Inferior parietal cortex (tissue), 1 donor: Measurements from ENCODE around the gene MYH13.

Experiments used
- DNase-seq: peaks from one replicate; pipeline ENCODE4 v3.0.0-alpha.2; 2016; ENCODE audit errors: extremely low spot score

Gene MYH13

DNA sequence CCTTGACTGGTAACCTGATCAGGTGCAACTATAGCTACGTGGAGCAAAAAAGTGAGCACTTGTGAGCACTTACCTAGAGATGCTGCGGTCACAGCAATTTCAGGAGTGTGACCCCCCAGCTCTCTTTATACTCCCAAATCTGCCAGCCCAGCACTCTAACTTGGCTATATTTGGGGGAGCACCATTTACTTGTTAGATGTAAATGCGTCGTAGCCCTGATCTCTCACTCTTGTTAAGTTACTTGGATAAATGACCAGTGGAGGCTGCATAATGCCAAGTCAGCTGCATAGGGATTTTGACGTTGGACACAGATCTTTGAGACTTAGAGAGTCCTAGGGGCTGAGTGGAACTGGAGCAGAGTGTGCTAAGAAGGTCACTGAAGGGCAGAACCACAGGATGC, at the start of gene MYH13:
Gene MYH13 (minus strand): TSS at position 101 of the 400 bp plus-strand sequence. CDS start 8,476 bp downstream, outside the sequence.
- no peak for DNase-seq

GRCh38 chr17:10421900-10422542, 49.2 kb upstream of the MYH13 start, which contains the start of gene MYH8:
Gene MYH8 (minus strand): TSS chr17:10421950. CDS start chr17:10420227, 1,723 bp downstream.
- no peak for DNase-seq

- no peak for DNase-seq
Observed at GRCh38 chr17:10421211-10421610, 48.4 kb upstream of the MYH13 start.

- DNase-seq: no peak
Observed at GRCh38 chr17:10420811-10421210, 48.0 kb upstream of the MYH13 start.

- DNase-seq: no peak
Observed at GRCh38 chr17:10417431-10417830, 44.6 kb upstream of the MYH13 start.

DNA sequence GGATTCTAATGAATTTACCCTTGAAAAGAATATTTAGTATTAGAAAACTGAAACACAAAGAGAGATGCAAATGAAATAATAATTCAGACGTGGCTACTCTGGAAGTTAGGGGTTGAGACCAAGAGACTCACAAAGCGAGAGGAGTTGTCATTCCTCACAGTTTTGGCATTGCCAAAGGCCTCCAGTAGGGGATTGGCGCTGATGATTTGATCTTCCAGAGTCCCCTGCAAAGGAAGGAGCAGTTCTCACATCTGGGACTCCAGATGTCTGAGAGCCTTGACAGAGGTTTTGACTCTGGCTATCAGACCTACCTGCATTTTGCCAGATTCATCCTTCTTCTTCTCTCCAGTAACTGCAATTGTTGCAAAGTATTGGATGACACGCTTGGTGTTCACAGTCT, 42.4 kb upstream of the MYH13 start:
- DNase-seq: no peak

GRCh38 chr17:10403589-10403988, 30.8 kb upstream of the MYH13 start:
- no peak for DNase-seq

GRCh38 chr17:10398352-10398751, 25.5 kb upstream of the MYH13 start:
- DNase-seq: no peak

GRCh38 chr17:10396524-10397163, 23.8 kb upstream of the MYH13 start:
- DNase-seq: no peak

GRCh38 chr17:10394201-10394887, 21.5 kb upstream of the MYH13 start:
- no peak for DNase-seq

DNA sequence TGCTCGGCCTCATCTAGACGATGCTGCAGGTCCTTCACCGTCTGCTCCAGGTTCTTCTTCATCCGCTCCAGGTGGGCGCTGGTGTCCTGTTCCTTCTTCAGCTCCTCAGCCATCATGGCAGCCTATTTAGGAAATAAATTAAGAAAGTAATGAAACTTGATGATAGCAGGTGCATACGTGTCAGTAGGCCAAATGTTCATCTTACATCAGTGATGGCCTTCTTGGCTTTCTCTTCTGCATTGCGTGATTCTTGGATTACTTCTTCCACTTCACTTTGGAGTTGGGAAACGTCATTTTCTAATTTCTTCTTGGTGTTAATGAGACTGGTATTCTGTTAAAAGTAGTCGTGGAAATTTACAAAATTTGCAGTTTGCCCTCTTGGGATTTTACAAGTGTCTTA, 20.1 kb upstream of the MYH13 start:
- no peak for DNase-seq

GRCh38 chr17:10385871-10386270, 13.1 kb upstream of the MYH13 start:
- DNase-seq: no peak

DNA sequence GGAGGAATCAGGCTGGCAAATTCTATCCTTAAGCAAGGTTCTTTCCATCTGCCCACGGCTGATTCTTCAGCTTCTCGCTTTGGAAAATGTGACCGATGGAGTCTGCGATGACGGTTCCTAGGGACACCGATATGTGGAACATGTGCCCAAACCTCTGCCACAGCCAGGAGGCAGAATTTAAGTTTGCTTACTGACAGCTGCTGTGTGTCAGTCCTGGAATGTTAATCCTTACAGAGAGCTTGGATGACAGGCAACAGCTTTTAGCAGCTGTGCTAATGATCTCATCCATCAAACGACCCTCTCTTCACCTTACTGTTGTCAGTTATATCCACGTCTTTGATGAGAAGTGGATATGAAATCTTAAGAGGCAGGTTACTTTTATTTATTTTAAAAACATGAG, 11.4 kb upstream of the MYH13 start:
- no peak for DNase-seq

GRCh38 chr17:10380631-10381408, 8.0 kb upstream of the MYH13 start:
- peak; percentile 53 for DNase-seq

DNA sequence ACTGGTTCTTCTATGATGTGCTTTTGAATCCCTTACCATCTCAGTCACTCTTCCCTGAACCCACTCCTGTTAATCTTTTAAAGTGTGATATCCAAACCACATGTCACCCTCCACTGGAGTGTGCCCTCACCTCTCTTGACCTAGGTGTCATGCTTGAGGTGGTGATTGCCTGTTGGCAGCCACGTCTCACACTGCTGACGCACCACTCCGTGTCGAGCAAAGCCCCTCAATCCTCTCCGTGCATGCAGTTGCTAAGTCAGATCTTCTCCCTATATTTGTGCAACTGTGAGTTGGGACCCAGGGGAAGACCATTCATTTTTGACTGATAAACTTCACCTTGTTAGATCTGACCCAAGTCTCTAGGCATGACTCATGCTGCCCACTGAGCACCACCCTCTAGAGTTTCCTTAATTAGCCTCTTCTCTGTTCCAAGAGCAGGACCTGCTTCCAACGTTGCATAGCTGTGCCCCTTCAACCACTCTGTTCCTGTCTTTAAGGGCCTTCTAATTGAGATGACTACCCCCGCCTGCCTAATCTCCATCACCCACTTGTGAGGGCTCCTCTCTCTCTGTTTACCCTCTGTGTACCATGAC, 2.7 kb downstream of the MYH13 start:
- DNase-seq: no peak

DNA sequence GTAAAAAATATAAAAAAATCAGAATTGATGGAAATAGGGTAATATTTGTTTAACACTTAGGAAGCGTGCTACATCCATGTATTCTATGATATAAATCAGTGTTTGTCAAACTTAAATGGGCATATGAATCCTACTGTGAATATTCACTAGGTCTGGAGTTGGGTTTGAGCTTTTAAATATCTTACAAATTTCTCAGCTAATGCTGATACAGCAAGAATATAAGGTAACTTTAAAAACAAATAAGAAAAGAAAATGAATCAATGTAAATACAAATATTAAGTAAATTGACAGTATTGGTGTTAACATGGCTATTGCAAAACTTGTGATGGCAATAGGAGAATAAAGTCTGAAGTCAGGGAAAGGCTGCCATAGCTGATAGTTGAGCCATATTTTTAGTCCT, 3.6 kb downstream of the MYH13 start:
- no peak for DNase-seq

- no peak for DNase-seq
Observed at GRCh38 chr17:10368561-10368960, 4.2 kb downstream of the MYH13 start.

- no peak for DNase-seq
Observed at GRCh38 chr17:10360578-10360977, 12.2 kb downstream of the MYH13 start.

DNA sequence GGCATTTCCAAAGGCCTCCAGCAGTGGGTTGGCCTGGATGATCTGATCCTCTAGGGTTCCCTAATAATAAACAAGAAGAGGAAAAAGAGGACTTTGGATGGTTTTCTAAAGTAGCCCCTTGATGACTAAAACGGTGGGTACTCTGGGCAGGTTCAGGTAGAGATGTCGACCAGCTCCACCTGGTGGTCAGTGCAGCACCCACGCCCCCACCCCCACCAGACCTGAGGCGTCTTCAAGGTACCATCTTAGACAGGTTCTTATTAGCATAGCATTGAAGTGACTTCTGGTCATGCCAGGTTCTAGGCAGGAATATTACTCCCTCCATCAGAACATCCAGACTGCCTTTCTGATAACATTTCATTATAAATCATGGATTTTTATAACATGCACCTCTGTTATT, 15.0 kb downstream of the MYH13 start:
- DNase-seq: no peak

DNA sequence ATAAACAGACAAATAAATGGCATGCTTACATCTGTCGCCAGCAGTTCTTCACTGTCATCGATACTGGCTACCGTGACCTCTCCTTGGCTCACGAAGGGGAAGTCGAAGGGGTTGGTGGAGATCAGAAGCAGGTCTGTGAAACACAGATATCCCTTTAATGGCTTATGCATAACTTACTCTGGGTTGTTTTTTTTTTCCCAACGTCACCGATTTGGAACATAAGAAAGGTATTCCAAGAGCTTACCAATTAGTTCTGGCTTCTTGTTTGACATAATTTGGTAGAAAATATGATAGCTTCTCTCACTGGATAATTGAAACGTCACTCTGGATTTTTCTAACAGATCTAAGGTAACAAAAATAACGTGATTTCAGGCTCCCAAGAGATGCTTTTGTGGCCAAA, 18.2 kb downstream of the MYH13 start:
- no peak for DNase-seq

DNA sequence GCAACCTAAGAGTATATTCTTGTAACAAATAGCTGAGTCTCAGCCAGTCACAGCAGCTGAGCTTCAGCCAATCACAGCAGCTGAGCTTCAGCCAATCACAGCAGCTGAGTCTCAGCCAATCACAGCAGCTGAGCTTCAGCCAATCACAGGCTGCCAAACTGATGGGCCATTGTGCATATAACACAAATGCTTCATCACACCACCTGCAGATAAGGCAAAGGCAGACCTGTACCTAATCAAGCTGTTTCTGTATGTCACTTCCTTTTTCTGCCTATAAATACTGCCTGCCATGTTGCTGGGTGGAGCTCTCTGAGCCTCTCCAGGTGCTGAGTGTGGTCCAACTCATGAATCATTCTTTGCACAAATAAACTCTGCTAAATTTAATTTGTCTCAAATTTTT, 19.9 kb downstream of the MYH13 start:
- DNase-seq: no peak

GRCh38 chr17:10349403-10349802, 23.4 kb downstream of the MYH13 start:
- no peak for DNase-seq
